NCI-H1930 (cell line): Measurements from ENCODE around the gene TPP1.

ENCODE experiments used
- DNase-seq, 2 experiments: peaks; one replicate each; lab custom pipeline; 2025; lab: John Stamatoyannopoulos, UW

Gene TPP1

GRCh38 chr11:6627762-6628241 is 8.6 kb upstream of the TPP1 start:
- DNase-seq, result no peak

GRCh38 chr11:6626971-6627761 is 7.9 kb upstream of the TPP1 start:
- no peak for DNase-seq

GRCh38 chr11:6625832-6626420 is 6.7 kb upstream of the TPP1 start:
- DNase-seq, result no peak

GRCh38 chr11:6625156-6625831 is 6.1 kb upstream of the TPP1 start:
- DNase-seq, result no peak

- DNase-seq, result no peak
Observed at GRCh38 chr11:6623391-6624363, 4.5 kb upstream of the TPP1 start.

GRCh38 chr11:6622261-6623171 is 3.3 kb upstream of the TPP1 start:
- DNase-seq, result no peak

- DNase-seq, result no peak
Observed at GRCh38 chr11:6621711-6622211, 2.5 kb upstream of the TPP1 start.

GRCh38 chr11:6620636-6621035 is 1.4 kb upstream of the TPP1 start:
- no peak for DNase-seq

GRCh38 chr11:6618117-6619003 is 862 bp downstream of the TPP1 start:
- no peak for DNase-seq

- DNase-seq, result no peak
Observed at GRCh38 chr11:6617315-6617781, 1.9 kb downstream of the TPP1 start.

- no peak for DNase-seq
Observed at GRCh38 chr11:6616596-6617250, 2.5 kb downstream of the TPP1 start.

- DNase-seq, result no peak
Observed at GRCh38 chr11:6615882-6616585, 3.2 kb downstream of the TPP1 start.

- no peak for DNase-seq
Observed at GRCh38 chr11:6615046-6615445, 4.2 kb downstream of the TPP1 start.

- DNase-seq, result no peak
Observed at GRCh38 chr11:6614446-6614845, 4.8 kb downstream of the TPP1 start.

- no peak for DNase-seq
Observed at GRCh38 chr11:6613496-6613895, 5.7 kb downstream of the TPP1 start.

GRCh38 chr11:6612213-6613041 is 6.8 kb downstream of the TPP1 start, which contains the start of gene TAF10:
TSS of gene TAF10 (minus strand) at chr11:6612216. CDS start at chr11:6612189, 27 bp downstream.
- peak; percentile 87 to 95 for DNase-seq

GRCh38 chr11:6611963-6612212 is 7.3 kb downstream of the TPP1 start:
- DNase-seq, result no peak
